Bone marrow (tissue), 2 donors: ENCODE measurements around the gene DCAF11.

Source experiments
- DNase-seq, 2 donors: peaks; one replicate each; lab custom pipeline; 2025; lab: John Stamatoyannopoulos, UW

DCAF11 gene

GRCh38 chr14:24160850-24161804 is 46.5 kb downstream of the DCAF11 start, which contains the start of gene IRF9:
IRF9 (plus strand) TSS chr14:24161265; CDS start chr14:24162145, 880 bp downstream.
- peak; percentile 90 to 97 for DNase-seq

- DNase-seq = no peak
Observed at GRCh38 chr14:24162093-24162492, 47.5 kb downstream of the DCAF11 start.

- DNase-seq = no peak
Observed at GRCh38 chr14:24164518-24164991, 50.0 kb downstream of the DCAF11 start.

GRCh38 chr14:24165785-24166184 is 51.2 kb downstream of the DCAF11 start:
- DNase-seq = no peak

GRCh38 chr14:24167469-24168114 is 53.0 kb downstream of the DCAF11 start:
- DNase-seq = no peak

- DNase-seq = peak; percentile 16 to 37
Observed at GRCh38 chr14:24171422-24172260, 57.1 kb downstream of the DCAF11 start, which contains the start of gene REC8. REC8 (plus strand) TSS chr14:24172080; CDS start chr14:24172553, 473 bp downstream.

GRCh38 chr14:24172261-24172860 is 57.8 kb downstream of the DCAF11 start:
- no peak for DNase-seq

GRCh38 chr14:24172871-24173281 is 58.3 kb downstream of the DCAF11 start:
- DNase-seq = no peak
